HepG2 (cell line): Measurements from ENCODE around the gene GGA1. TPM values are rescaled to one million over a fixed set of nuclear protein-coding genes. Genes with fewer than 3 reads are reported as not detected.

Experiments
- ARNT ChIP-seq: fragments of 450-650 bp; IDR thresholded peaks from 2 replicates; pipeline ENCODE4 v1.6.1; 2017
- BHLHE40 ChIP-seq: IDR thresholded peaks from 2 replicates; pipeline ENCODE4 v1.6.1; 2011; ENCODE audit warnings: low read length, improper control_type of control experiment
- CREB1 ChIP-seq, 2 experiments: fragments of 450-650 bp in 1 of 2; IDR thresholded peaks; 2 replicates each; pipeline ENCODE4 v1.6.1; 2016 to 2017; ENCODE audit warnings: control low read depth in 1 of 2, mild to moderate bottlenecking in 1 of 2, missing compliant biosample characterization in 1 of 2, missing genetic modification characterization in 1 of 2
- FOXP1 ChIP-seq, 2 experiments: fragments of 450-650 bp in 1 of 2; IDR thresholded peaks; 2 replicates each; pipeline ENCODE4 v1.6.1; 2017 to 2018; ENCODE audit warnings: antibody characterized with exemption in 1 of 2
- GFI1 ChIP-seq: sonication (generic); formaldehyde crosslinking; IDR thresholded peaks from 2 replicates; pipeline ENCODE4 v1.5.0; 2020; ENCODE audit warnings: missing genetic modification reagents, mild to moderate bottlenecking, borderline replicate concordance
- HDAC2 ChIP-seq: sonication (generic); formaldehyde crosslinking; IDR thresholded peaks from 2 replicates; pipeline ENCODE4 v1.4.0; 2020; ENCODE audit warnings: missing genetic modification reagents
- HMG20A ChIP-seq: IDR thresholded peaks from 2 replicates; pipeline ENCODE4 v1.6.1; 2016; ENCODE audit warnings: borderline replicate concordance
- JUN ChIP-seq: sonication (generic); formaldehyde crosslinking; IDR thresholded peaks from 2 replicates; pipeline ENCODE4 v1.4.0; 2020; ENCODE audit warnings: mild to moderate bottlenecking, missing genetic modification reagents
- KAT8 ChIP-seq: IDR thresholded peaks from 2 replicates; pipeline ENCODE4 v1.6.1; 2016; ENCODE audit warnings: missing genetic modification reagents, missing compliant biosample characterization
- KLF12 ChIP-seq: sonication (generic); formaldehyde crosslinking; IDR thresholded peaks from 2 replicates; pipeline ENCODE4 v1.4.0; 2020; ENCODE audit warnings: missing genetic modification reagents, borderline replicate concordance
- MAFF ChIP-seq: IDR thresholded peaks from 2 replicates; pipeline ENCODE4 v1.6.1; 2011; ENCODE audit warnings: low read depth, low read length, improper control_type of control experiment
- MTA3 ChIP-seq: sonication (generic); formaldehyde crosslinking; IDR thresholded peaks from 2 replicates; pipeline ENCODE4 v1.4.0; 2020; ENCODE audit warnings: missing genetic modification reagents
- NFYC ChIP-seq: IDR thresholded peaks from 2 replicates; pipeline ENCODE4 v1.6.1; 2016; ENCODE audit warnings: missing genetic modification reagents, missing compliant biosample characterization
- NKX3-1 ChIP-seq: sonication (generic); formaldehyde crosslinking; IDR thresholded peaks from 2 replicates; pipeline ENCODE4 v1.5.0; 2020; ENCODE audit warnings: missing genetic modification reagents
- RARA ChIP-seq: IDR thresholded peaks from 2 replicates; pipeline ENCODE4 v1.6.1; 2016; ENCODE audit warnings: missing genetic modification reagents, missing compliant biosample characterization
- SNRNP70 ChIP-seq: fragments of 200-400 bp; formaldehyde crosslinking; IDR thresholded peaks from 2 replicates; pipeline ENCODE4 v1.6.1; 2017; ENCODE audit warnings: mild to moderate bottlenecking, low read depth, low read length, moderate library complexity
- SP5 ChIP-seq: IDR thresholded peaks from 2 replicates; pipeline ENCODE4 v1.6.1; 2016; ENCODE audit warnings: low read depth, borderline replicate concordance
- TBP ChIP-seq: sonication (generic); formaldehyde crosslinking; IDR thresholded peaks from 2 replicates; pipeline ENCODE4 v1.5.0; 2020; ENCODE audit warnings: missing genetic modification reagents
- ZNF235 ChIP-seq: sonication (generic); formaldehyde crosslinking; IDR thresholded peaks from 2 replicates; pipeline ENCODE4 v1.8.1; 2023; ENCODE audit warnings: mild to moderate bottlenecking, missing genetic modification reagents, borderline replicate concordance
- ZNF350 ChIP-seq: sonication (generic); formaldehyde crosslinking; IDR thresholded peaks from 2 replicates; pipeline ENCODE4 v1.4.0; 2020; ENCODE audit warnings: mild to moderate bottlenecking, low read depth, missing genetic modification reagents, borderline replicate concordance
- polyA plus RNA-seq, 8 experiments: library from polyadenylated mRNA; depleted of rRNA in 3 of 8; stranded (reverse) in 7 of 8; unstranded in 1 of 8; fragments of >200 nt; fragmentation: Illumina TruSeq in 4 of 8; extraction: Trizol in 4 of 8; gene quantifications; 2 replicates each; pipeline versions ENCODE4 v1.2.1 to v1.2.3, GENCODE V29; 2011 to 2016; ENCODE audit warnings: low read depth in 4 of 8, missing spikeins in 1 of 8, mixed read lengths in 1 of 8; ENCODE audit not compliant: insufficient read depth in 1 of 8
- total RNA-seq, 5 experiments: library from RNA; depleted of rRNA; stranded (reverse); fragments of >200 nt; fragmentation: Illumina TruSeq; extraction: Trizol; gene quantifications; 2 replicates each; pipeline ENCODE4 v1.2.3, GENCODE V29; 2016; ENCODE audit warnings: low read depth in 1 of 5
- TF ChIP-seq, protein P1 (sequence below): sonication (generic); formaldehyde crosslinking; IDR thresholded peaks from 2 replicates; pipeline ENCODE4 v1.5.0; 2020; ENCODE audit warnings: missing genetic modification reagents
- TF ChIP-seq, protein P2 (sequence below): IDR thresholded peaks from 2 replicates; pipeline ENCODE4 v1.4.0; 2020; ENCODE audit warnings: mild to moderate bottlenecking, missing genetic modification reagents

The GGA1 gene
- total and polyA plus RNA-seq, 2 of the 13 experiments (the other 11 are each of a cell fraction or from before 2014, with no cell fraction given), result 29.1 to 87.2 TPM

DNA sequence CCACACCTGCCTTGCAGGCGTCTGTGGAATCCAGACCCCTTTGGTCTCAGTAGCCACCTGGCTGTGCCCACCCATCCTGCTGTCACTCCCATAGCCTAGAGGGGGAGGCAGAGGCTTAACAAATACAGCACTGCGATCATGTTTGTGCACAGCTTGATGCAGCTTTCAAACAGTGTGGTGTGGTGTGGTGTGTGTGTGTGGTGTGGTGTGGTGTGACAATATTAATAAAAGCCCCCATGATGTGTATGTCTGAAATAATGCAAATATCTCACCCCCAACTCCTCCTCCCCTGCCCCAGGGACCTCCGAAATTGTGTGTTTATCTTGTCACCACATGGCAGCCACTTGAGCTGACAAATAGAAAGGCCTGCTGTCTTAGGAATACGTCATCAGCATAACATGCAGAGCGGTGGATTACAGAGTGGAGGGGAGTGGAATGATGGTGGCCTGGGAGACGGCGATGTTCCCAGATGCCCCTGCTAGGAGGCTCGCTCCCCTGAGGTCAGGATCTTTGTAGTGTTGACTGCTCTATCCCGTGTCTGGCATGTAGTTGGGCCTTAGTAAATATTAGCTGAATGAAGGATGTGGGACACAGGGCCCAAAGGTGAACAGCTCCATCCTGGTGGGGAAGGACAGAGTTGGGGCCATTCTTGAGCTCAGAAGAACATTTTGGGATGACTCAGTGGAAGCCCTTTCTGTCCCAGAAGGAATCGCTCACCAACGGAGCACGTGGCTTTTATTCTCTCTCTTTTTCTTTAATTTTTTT is 52.7 kb downstream of the GGA1 start (continued):
- TF ChIP-seq NFYC (CRISPR knock-in tag) (peak; percentile 13; the same call in 1 of the 2 replicates), ARNT (no peak), HMG20A (CRISPR knock-in tag) (peak; percentile 38; the same call in 1 of the 2 replicates), MTA3 (CRISPR knock-in tag) (no peak), GFI1 (CRISPR knock-in tag) (0 out of 2 replicates have a peak, but pooled peaks have one; percentile 28), FOXP1 (IDR thresholded peaks at IDR 0.05) (no peak), FOXP1 (CRISPR knock-in tag; IDR thresholded peaks at IDR 0.05) (peak; percentile 57; the same call in 1 of the 2 replicates), MAFF (no peak), KLF12 (0 out of 2 replicates have a peak, but pooled peaks have one; percentile 40), CREB1 (IDR thresholded peaks at IDR 0.05) (peak; percentile 94), CREB1 (CRISPR knock-in tag; IDR thresholded peaks at IDR 0.05) (peak; percentile 47; the same call in 1 of the 2 replicates), RARA (CRISPR knock-in tag) (peak; percentile 78), TBP (CRISPR knock-in tag) (no peak), JUN (CRISPR knock-in tag) (peak; percentile 32; the same call in 1 of the 2 replicates), HDAC2 (0 out of 2 replicates have a peak, but pooled peaks have one; percentile 67), ZNF350 (peak; percentile 42; the same call in 1 of the 2 replicates), SNRNP70 (no peak), KAT8 (CRISPR knock-in tag) (0 out of 2 replicates have a peak, but pooled peaks have one; percentile 38), NKX3-1 (CRISPR knock-in tag) (no peak), ZNF235 (no peak), SP5 (CRISPR knock-in tag) (peak; percentile 44; the same call in 1 of the 2 replicates), BHLHE40 (0 out of 2 replicates have a peak, but pooled peaks have one; percentile 24)
- TF ChIP-seq, protein P1, sequence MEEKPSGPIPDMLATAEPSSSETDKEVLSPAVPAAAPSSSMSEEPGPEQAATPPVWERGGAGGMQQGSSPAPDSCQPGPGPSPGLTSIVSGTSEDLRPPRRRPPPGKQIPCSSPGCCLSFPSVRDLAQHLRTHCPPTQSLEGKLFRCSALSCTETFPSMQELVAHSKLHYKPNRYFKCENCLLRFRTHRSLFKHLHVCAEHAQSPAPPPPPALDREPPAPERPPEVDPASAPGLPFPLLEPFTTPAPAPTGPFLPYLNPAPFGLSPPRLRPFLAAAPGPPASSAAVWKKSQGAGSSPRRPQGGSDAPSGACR (CRISPR knock-in tag), result 0 out of 2 replicates have a peak, but pooled peaks have one; percentile 54
- TF ChIP-seq, protein P2, sequence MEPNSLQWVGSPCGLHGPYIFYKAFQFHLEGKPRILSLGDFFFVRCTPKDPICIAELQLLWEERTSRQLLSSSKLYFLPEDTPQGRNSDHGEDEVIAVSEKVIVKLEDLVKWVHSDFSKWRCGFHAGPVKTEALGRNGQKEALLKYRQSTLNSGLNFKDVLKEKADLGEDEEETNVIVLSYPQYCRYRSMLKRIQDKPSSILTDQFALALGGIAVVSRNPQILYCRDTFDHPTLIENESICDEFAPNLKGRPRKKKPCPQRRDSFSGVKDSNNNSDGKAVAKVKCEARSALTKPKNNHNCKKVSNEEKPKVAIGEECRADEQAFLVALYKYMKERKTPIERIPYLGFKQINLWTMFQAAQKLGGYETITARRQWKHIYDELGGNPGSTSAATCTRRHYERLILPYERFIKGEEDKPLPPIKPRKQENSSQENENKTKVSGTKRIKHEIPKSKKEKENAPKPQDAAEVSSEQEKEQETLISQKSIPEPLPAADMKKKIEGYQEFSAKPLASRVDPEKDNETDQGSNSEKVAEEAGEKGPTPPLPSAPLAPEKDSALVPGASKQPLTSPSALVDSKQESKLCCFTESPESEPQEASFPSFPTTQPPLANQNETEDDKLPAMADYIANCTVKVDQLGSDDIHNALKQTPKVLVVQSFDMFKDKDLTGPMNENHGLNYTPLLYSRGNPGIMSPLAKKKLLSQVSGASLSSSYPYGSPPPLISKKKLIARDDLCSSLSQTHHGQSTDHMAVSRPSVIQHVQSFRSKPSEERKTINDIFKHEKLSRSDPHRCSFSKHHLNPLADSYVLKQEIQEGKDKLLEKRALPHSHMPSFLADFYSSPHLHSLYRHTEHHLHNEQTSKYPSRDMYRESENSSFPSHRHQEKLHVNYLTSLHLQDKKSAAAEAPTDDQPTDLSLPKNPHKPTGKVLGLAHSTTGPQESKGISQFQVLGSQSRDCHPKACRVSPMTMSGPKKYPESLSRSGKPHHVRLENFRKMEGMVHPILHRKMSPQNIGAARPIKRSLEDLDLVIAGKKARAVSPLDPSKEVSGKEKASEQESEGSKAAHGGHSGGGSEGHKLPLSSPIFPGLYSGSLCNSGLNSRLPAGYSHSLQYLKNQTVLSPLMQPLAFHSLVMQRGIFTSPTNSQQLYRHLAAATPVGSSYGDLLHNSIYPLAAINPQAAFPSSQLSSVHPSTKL (CRISPR knock-in tag), result peak; percentile 57; the same call in 1 of the 2 replicates
